Hematopoietic multipotent progenitor cell treated with erythropoietin and hydrocortisone succinate and interleukin-3 and kit ligand, for 8 days (in vitro differentiated cells): ENCODE results near the gene YWHAE.
A peak's percentile ranks its signal among the peaks of the same experiment; 100 is the strongest.
"Not testable (repeated sequence)": the region's sequence is repeated elsewhere in the genome, so short reads cannot be mapped to it uniquely, and the experiment has no call there.

Source experiments
- DNase-seq: peaks from one replicate; pipeline ENCODE4 v3.0.0-alpha.2; 2015

The YWHAE gene

DNA sequence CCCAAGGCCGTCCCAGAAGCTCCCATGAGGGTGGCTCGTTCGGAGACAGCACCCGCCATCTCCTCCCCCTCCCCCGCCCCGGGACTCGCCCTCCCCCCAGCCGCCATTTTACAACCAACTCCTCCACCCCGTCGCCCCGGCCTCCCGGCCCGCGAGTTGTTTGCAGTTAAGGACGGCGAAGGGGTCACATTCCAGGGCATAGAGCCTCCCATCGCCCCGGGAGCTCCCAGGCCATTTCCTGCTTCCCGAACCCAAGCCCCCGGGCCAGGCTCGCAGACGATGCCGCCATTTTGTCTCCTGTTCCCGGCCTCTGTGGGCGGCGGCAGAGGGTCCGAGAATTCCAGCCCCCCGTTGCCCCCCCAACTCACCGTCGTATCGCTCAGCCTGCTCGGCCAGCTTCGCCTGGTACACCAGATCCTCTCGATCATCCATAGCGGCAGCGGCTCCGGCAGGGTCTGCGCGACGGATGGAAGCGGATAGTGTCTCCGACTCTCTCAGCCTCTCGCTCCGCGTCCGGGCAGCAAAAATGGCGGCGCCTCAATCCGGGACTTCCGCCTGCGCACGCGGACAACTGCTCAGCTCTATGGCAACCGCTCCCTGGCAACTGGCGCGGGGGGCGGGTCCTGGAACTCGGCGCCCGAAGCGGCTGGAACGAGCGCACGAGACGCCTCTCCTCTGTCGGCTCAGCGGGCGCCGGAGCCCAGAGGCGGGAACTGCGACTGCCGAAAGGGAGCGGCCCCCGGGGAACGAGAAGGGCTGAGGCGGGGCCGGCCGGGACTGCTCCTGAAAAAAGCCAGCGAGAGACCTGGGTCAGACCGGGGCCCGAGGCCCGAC lies at the start of gene YWHAE:
YWHAE (minus strand) TSS at position 544 of the 834 bp plus-strand sequence; CDS start at position 432, 112 bp downstream.
- peak; percentile 95 for DNase-seq

DNA sequence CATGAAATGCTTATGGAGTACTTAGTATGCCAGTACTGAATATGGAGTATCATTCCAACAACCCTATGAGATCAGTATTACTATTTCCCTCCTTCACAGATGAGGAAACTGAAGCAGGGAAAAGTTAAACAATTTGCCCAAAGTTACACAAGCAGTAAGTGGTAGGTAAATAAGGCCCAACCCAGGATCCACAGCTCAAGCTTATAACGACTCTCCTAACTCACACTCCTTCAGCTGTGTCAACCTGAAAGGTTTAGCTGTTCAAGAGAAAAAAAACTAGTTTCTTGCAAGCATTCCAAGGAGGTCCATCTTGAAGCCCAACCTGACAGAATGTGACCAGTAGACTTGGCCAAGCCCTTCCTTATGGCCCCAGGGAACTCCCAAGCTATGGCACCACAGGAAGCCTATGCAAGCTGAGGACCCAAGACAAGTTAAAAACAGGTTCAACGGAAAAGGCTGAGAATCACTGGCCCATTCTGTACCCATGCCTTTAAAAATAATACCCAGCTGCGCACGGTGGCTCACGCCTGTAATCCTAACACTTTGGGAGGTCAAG lies 49.5 kb upstream of the YWHAE start:
- DNase-seq, result no peak

- peak; percentile 46 for DNase-seq
These were observed 47.0 kb upstream of the YWHAE start for GRCh38 chr17:1447052-1447451.

GRCh38 chr17:1446201-1446600 lies 46.2 kb upstream of the YWHAE start:
- no peak for DNase-seq

DNA sequence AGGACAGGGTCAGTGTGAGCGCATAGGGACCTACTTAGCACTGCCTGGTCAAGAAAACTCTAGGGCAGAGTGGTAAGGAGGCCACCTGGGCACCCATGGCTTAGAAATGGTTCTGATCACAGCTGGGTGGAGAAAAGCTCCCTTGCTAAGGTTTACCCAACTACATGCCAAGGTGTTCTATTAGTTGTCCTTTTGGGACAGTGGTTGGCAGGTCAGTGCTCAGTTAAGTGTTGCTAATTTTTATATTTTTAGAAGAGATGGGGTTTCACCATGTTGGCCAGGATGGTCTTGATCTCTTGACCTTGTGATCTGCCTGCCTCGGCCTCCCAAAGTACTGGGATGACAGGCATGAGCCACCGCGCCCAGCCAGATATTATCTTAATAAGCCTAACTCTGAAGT lies 45.7 kb upstream of the YWHAE start:
- DNase-seq, result not testable (repeated sequence)

GRCh38 chr17:1442721-1443120 lies 42.7 kb upstream of the YWHAE start:
- DNase-seq, result not testable (repeated sequence)

DNA sequence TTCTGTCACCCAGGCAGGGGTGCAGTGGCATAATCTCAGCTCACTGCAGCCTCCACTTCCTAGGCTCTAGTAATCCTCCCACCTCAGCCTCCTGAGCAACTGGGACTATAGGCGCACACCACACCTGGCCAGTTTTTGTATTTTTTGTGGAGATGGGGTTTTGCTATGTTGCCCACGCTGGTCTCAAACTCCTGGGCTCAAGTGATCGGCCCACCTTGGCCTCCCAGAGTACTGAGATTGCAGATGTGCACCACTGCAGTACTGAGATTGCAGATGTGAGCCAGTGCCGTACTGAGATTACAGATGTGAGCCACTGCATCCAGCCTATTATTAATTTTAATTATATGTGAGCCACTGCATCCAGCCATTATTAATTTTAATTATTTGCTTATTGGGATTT lies 42.2 kb upstream of the YWHAE start:
- DNase-seq, result no peak

GRCh38 chr17:1440921-1441320 lies 40.9 kb upstream of the YWHAE start:
- no peak for DNase-seq

DNA sequence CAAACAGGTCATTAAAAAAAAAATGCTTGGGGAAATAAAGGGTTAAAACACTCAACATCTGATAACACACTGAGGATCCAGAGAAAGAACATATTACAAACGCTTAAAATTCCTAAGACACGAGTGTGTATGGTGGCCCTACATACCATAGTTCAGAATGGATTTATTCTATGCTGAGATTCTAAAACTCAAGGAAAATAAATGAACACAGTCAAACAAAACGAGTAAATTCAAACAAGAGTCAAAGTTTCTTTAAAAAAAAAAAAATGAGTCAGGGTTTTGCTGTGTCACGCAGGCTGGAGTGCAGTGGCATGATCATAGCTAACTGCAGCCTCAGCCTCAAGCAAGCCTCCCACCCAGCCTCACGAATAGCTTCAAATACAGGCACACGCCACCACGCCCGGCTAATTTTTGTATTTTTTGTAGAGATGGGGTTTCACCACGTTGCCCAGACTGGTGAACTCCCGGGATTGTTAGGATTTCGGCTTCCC lies 38.6 kb upstream of the YWHAE start:
- peak; percentile 21 for DNase-seq

- no peak for DNase-seq
These were observed 35.3 kb upstream of the YWHAE start for GRCh38 chr17:1435326-1435725.

- DNase-seq, result no peak
These were observed 34.1 kb upstream of the YWHAE start for GRCh38 chr17:1434150-1434549.

DNA sequence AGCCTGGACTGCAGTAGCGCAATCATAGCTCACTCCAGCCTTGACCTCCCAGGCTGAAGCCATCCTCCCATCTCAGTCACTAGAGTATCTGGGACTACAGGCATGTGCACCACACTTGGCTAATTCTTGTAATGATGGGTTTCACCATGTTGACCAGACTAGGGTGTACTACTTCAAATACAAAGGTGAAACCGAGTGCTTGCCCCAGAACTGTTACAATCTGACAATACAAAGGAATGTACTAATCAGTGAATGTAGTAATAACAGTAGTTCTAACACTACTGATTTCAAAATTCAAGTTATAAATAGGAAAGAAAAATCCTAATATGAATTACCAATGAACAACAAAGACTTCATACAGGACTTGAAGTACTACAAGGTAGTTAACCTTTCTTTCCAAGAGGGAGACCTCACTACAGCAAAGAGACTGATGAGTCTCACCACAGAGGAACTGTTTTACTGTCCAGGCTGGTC lies 31.6 kb upstream of the YWHAE start:
- DNase-seq, result no peak

- no peak for DNase-seq
These were observed 23.6 kb upstream of the YWHAE start for GRCh38 chr17:1423456-1424135.

- DNase-seq, result no peak
These were observed 22.9 kb upstream of the YWHAE start for GRCh38 chr17:1422885-1423284.

GRCh38 chr17:1421470-1421869 lies 21.4 kb upstream of the YWHAE start:
- no peak for DNase-seq

GRCh38 chr17:1420981-1421380 lies 21.0 kb upstream of the YWHAE start:
- no peak for DNase-seq

DNA sequence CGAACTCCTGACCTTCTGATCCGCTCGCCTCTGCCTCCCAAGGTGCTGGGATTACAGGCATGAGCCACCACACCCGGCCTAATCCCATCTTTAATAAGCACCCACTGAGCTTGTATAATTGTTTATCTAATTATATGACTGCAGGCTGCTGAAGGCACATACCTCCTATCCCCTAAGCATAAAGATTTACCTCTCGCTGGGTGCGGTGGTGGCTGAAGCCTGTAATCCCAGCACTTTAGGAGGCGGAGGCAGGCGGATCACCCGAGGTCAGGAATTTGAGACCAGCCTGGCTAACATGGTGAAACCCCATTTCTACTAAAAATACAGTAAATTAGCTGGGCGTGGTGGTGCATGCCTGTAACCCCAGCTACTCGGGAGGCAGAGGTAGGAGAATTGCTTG lies 20.1 kb upstream of the YWHAE start:
- no peak for DNase-seq

GRCh38 chr17:1418476-1418875 lies 18.5 kb upstream of the YWHAE start:
- not testable (repeated sequence) for DNase-seq

GRCh38 chr17:1416414-1416813 lies 16.4 kb upstream of the YWHAE start:
- no peak for DNase-seq

GRCh38 chr17:1414634-1415033 lies 14.6 kb upstream of the YWHAE start:
- no peak for DNase-seq

- no peak for DNase-seq
These were observed 14.1 kb upstream of the YWHAE start for GRCh38 chr17:1414001-1414574.

GRCh38 chr17:1413281-1413791 lies 13.3 kb upstream of the YWHAE start:
- peak; percentile 72 for DNase-seq
